ENCODE data around the gene SASH1.
"Not testable (repeated sequence)": the region's sequence is repeated elsewhere in the genome, so short reads cannot be mapped to it uniquely, and the experiment has no call there.

SASH1 gene

DNA sequence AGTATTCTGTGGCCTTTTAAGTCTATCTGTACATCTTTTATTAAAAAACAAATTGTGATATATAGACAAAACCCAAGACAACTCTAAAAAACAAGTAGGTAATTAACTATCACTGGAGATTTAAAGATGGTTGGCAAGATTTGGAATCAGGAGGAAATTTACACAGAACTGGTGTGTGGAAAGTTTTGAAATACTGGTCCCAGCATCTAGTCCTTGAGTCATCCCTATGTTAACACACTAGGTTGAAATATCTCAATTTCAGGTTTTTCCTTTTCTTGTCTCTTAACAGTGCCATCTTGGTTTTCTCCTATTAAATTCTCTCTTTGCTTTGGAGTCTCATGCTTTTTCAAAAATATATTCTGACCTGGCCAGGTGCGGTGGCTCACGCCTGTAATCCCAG lies 27.5 kb downstream of the SASH1 start:
- DNase-seq: no peak

DNA sequence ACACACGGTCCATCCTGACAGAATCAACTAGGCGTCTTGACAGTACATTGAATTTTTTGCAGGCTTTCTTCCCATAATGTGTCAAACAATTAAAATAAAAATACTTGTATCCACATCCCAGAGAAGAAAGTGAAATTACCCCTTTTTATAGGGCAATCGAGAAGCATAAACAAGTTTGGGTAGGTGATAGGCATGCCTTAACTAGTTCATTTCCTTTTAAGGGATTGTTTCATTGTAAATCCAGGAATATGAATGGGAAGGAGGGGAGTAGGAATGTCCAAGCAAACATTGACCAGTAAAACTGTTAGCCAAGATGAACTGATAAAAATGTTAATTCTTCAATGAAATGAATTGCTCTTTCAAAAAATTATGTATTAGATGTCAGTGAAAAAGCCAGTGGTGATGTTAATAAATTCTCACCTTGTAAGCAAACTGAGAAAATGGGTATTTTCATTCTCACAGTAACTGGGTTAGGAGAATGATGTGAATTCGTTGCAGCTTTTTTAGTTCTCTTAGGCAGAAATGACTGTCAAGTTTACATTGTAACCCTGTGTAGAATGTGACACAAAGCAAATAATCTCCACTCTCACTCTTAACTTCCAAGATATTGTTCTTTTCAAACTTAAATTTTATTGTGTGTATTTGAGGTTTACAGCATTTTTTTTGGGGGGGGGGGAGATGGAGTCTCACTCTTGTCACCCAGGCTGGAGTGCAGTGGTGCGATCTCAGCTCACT lies 31.6 kb downstream of the SASH1 start:
- DNase-seq: no peak

DNA sequence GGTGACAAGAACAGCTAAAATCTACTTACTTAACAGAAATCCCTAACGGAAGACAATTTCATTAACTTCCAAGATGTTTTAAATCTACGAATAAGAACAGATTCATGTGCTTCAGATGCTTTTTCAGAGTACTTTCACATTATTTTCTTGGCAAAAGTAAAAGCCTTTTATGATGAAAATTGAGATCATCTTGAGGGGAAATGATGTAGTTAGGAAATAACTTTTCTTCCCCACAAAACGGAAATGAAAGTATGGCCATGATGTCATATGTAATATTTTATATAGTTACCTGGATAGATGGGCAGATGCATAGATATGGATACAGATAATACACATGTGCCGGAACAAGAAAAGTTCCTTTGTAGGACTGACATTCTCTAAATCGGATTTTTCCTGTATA lies 32.8 kb downstream of the SASH1 start:
- no peak for DNase-seq

DNA sequence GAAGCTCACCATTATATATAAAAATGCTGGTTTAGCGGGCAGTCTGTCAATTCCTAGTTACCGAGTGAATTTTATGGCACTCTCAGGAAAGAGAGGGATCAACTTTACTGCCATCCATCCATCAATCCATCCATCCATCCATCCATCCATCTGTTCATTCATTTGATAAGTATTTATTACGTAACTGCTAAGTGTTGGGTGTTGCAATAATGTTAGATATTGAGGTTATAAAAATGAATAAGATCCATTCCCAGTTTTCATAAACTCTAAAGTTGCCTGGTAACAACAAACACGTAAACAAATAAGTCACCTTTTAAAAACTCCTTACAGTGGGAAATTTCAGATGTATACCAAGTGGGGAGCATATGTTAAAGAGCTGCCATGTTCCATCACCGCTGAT lies 36.8 kb downstream of the SASH1 start:
- DNase-seq: no peak

DNA sequence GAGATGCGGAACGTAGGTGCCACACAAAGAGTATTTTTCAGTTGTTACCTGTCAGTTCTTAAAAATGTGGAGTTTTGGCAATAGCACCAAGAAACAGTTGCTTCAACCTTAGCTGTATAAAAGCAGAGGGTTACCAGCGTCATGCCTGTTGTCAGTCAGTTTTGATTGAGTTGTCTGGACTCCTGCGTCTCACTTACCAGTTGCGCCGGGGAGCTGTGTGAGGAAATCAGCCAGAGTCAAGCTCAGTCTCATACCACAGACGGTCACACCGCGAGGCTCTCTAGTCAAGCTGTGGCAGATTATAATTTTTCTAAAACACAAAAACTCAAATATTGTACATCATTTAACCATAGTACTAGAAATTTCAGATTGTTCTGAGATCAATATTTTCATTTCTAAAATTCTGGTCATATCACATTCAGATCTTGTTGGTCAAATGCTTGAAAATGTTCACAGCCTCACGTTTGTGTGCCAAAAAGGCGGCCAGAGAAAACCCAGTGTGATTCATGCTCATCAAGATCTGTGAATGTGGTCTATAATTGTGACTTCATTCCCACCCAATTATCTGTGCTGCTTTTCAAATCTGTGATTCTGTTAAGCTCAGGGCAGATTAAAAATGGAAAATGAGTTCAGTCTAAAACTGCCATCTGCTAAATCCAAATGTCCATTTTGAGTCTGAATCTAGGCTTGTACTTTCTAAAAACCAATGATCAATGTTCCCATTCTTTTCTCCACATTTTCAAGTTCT lies 37.5 kb downstream of the SASH1 start:
- no peak for DNase-seq

DNA sequence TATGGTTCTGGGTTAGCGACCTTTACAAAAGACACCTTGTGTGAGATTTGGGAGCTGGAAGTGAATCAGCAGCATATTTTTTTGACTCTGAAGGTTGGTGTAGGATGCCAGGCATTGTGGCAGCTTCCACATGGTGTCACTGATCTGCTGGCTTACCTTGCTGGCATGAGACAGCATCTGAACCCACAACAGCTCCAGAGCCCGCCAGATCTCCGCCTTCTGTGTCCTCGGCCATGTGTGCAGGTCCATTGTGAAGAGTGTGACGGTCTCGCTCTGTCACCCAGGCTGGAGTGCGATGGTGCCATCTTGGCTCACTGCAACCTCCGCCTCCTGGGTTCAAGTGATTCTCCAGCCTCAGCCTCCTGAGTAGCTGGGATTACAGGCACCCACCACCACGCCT lies 39.4 kb downstream of the SASH1 start:
- DNase-seq: not testable (repeated sequence)

DNA sequence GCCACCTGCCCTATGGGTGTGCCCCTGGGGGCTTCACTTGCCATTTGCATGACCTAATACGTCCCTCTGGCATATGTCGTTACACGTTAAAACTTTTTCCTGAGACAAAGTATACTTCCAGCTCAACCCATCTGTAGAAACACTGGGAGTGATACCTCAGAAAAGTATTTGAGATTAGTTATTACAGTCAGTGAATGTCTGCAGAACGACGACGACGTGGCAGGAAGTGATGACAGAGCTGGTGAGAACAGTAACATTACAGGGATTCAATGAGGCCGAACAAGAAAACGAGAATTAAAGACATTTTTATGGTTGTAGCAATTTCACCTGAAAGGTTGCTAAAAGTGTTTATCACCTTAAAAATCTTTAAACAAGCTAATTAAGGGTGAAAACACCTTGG lies 40.2 kb downstream of the SASH1 start:
- DNase-seq: no peak

DNA sequence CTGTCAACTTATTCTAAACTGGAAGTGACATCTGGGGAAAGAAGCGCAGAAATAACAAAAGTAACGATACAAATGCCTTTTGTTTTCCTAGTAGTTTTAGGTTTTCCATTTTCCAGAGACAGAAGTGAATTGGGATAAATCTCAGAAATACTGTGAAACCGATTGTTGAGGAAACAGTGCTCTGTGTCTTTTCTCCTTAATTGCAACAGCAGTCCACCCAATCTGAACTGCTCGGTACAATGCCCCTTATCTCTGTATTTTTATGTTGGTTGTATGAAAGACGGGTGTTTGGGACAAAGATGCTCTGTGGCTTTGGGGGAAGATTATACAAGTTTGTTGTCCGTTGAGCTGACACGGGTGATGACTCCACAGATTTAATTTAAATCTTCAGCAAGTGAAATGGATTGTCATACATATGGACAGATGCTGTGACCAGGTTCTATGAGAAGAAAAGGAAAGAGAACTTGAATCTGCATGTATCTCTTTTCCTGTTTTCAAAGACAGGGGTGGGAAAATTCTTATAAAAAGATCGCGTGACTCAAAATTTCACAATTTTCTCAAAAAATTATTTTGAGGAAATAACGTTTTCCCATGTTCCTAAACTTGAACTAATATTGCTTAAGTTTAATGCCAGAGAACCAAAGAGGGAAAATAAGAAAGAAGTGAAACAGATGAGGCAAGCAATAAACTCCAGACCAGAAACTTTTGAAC lies 41.2 kb downstream of the SASH1 start:
- no peak for DNase-seq

DNA sequence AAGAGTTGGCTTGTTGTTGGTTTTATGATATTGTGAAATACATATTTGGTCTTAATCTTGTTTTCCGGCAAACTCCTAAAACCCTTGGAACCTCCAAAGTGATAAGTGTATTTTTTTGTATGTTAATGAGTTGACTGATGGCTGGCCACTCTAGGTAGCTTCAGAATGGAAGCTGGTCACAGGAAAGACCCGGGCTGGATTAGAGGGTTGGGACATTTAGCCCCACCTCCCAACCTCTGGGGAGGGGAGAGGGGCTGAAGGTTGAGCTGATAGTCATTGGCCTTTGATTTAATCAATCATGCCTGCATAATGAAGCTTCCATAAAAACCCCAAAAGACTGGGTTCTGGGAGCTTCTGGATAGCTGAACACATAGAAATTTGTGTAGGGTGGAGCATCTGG lies 42.7 kb downstream of the SASH1 start:
- no peak for DNase-seq

DNA sequence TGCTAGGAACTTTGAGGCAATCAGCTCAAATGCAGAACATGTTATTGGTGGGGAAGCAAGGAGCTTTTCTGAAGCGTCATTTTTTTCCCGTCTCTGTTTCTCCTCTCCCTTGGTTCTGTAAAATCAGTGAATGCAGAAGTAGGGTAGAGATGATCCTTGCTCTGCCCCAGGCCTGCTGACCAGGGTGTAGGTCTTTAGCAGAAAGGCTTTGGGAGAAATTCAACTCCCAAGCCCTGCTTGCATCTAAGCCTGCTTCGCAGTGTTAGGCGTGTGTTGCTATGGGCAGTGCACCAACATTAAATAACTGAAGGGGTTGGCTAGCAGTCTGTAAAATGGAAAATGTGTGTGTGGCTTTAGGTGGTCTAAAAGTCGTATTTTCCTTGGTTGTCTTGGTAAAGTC lies 45.9 kb downstream of the SASH1 start:
- no peak for DNase-seq

DNA sequence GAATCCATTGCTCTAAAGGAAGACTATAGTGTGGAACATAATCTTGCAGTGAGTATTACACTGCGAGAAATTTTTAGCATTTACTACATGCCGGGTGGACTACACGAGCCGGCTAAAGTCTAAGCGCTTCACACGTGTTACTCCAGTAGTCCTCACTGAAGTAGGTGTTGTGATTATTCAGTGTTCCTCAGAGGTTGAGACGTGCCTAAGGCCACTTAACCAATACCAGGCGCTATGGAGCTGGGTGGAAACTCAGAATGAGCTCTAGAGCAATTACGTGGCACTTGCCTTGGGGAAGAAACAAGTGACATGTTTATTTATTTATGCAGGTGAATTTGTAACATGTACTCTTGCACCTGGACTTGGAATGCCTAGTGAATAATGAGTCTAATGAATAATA lies 46.4 kb downstream of the SASH1 start:
- no peak for DNase-seq

DNA sequence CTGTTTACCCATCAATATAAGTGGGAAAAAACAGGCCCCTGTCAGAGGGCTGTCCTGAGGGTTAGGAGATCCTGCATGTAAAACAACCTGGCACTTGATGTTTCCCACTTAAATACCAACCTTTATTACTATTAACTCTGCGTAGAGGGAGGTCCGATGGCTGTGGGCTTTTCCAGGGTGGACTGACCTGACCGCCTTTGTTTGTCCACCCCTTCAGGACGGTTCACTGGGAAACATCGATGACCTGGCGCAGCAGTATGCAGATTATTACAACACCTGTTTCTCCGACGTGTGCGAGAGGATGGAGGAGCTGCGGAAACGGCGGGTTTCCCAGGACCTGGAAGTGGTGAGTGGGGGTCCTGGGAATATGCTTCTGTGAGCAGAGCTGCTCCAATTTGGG lies 47.3 kb downstream of the SASH1 start:
- no peak for DNase-seq

DNA sequence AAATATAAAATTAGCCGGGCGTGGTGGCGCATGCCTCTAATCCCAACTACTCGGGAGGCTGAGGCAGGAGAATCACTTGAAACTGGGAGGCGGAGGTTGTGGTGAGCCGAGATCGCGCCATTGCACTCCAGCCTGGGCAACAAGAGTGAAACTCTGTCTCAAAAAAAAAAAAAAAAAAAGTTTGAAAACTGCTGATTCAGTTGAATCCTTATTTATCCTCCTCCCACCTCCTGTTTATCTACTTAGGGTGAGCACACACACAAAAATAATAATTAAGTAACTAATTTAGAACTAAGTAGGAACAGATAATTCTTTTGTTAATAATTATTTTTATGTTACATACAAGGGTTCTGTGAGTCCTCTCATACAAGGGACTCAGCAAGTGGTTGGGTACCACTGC lies 49.5 kb downstream of the SASH1 start:
- DNase-seq: not testable (repeated sequence)

DNA sequence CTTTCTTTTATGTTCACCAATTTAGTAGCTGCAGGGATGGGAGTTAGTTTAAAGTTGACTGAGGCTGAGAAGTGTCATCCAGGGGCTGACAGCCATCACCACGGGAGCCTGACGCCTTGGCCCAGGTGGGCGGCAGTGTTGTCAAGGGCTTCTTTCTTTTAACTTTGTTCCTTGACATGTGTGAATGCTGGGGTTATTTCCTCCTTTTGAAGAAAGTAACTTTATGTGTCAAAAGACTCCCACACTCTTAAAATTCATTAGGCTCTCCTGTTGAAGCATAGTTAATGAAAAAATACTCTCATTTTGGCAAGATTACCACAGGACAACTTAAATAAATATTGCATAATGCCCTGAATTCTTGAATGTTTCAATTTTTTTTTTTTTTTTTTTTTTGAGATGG lies 50.0 kb downstream of the SASH1 start:
- no peak for DNase-seq

DNA sequence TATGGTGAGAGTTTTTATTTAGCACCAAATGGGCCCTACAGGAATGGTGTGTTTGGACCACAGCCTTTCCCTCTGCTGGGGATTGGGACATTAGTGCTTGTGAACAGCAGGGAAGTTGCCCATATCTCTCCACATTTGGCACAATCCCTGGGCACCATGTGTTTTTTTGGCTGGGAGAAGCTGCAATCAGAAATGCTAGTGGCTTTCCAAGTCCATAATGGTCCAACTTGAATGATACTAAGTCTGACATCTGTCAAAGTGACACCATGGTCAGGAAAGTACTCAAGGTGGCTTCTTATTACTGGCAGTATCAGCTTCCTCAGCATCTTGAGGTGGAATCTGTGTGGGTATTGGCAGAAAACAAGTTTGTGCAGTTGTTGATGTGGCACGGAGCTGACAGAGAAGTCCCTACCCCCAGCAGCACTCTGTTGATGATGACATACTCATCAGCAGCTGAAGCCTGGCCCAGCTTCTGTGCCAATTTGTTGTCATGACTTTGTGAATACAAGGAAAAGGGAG lies 53.0 kb downstream of the SASH1 start:
- no peak for DNase-seq

DNA sequence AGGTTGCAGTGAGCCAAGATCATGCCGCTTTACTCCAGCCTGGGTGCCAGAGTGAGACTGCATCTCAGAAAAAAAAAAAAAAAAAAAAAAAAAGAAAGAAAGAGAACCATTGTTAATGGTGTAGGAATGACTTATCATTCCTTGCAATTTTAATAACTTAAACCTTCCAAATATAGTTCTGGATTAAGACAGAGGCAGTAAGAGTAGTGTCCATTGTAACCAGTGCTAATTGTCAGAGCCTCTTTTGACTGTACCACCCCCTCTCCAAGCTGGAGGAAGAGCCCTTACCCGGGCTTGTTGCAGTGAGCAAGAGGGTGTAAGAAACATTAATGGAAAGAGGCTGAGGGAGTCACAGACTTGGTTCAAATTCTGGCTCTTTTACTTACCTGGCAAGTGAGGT lies 53.8 kb downstream of the SASH1 start:
- no peak for DNase-seq

DNA sequence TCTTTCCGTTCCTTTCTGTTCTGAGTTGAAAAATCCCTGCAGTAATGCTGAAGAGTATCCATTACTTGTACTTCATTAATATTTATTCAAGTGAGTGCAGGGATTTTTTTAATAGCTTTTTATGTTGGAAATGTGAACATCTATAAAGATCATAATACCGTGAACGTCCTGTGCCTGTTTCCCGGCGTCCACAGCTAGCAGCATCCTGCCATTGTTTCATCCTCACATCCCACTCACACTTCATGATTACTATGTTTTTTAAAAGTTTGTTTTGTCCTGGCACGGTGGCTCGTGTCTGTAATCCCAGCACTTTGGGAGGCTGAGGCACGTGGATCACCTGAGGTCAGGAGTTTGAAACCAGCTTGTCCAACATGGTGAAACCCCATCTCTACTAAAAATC lies 54.3 kb downstream of the SASH1 start:
- DNase-seq: no peak

DNA sequence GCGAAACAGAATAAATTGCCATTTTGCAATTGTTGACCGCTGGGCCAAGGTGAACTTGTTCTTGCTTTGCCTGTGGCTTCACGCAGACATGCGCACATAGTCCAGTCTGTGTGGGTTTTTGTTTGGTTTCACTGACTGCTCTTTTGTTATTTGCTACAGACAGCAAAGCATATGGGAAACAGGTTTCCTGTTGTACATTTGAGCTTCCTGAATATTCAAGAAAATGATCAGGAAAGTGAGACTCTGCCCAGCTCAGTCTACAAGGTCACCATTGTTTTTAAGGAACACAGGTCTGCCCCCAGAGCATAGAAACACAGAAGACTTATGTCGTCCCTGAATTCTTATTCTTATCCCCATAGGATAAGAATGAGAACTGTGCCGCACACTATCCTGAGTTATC lies 55.6 kb downstream of the SASH1 start:
- DNase-seq: no peak

DNA sequence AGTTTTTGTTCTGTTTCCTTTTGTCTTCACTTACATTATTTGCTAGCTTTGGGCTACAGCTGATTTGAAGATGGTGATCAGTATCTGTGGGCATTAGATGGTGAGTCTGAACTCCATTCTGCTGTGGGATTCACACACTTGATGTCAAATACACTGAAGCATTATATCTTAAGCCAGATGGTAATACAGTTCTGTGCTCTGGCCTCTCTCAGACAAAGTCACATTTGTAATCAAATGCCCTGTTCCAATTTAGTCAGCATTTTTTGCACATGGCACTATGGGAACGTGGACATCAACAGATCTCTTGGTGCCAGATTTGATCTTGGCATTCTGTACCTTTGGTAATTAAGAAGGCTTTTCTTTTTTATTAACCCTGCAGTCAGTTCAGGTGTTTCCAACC lies 56.0 kb downstream of the SASH1 start:
- DNase-seq: no peak

DNA sequence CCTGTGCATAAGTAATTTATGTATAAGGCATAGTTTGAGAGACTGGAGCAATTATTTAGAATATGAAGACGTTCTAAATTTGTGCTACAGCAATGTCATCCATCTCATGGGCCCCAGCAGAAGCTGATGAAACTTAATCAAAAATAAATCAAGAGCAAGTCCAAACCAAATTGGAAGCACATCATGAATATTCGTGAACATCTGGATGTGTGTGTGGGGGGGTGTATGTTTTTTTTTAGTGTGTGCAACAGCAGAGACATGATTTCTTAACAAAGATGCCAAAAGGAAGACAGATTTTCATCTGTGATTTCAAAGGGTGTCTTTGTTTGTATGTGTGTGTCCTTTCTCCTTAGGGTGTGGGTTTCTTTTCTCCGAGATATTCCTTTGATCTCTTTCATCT lies 58.9 kb downstream of the SASH1 start:
- no peak for DNase-seq

DNA sequence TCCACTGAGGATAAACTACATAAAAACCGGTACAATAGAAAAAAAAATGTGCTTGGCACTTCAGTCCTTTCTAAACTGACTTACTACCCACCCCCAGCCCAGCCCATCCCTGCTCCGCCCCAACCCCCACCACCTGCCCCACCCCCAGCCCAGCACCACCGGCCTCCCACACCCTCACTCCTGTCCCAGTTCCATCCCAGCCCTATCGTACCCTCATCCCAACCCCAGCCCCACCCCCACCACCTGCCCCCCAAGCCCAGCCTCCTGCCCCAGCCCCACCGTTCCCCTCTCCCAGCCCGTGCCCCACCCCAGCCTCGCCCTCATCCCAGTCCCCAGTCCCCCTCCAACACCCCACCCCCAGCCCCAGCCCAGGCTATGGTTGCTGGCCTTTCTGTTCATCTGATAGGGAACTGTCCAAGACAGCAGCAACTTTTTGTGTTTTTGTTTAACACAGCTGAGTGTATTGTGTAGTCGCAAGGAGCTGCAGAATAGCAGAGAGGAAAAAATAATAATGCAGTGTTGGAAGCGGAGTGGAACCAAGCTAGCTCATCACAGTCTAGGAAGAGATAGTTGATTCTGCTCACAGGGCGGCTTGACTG lies 61.9 kb downstream of the SASH1 start:
- DNase-seq: no peak

DNA sequence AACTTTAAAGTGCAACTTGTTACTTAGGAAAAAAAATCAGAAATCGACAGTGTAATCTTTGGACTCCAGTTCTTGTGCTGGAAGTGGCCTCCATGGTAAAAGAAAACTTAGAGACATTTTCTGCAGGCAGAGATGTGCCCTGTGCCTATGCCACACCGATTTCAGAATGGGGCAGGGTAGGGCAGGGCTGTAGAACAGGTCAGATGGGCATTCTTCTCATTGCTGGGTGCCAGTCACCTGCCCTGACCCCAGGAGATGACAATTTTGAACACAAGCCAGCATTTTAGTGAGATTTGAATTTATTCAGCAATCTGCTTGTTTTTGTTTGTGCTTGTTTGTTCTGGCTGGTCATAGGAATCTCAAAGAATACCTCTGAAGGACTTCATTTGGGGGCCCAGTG lies 63.3 kb downstream of the SASH1 start:
- no peak for DNase-seq

Measured in T-helper 1 cell (primary cell).